Medulla oblongata (tissue), 1 donor: ENCODE results near the gene AKT2.
A peak's percentile ranks its signal among the peaks of the same experiment; 100 is the strongest.

Experiments
- DNase-seq: peaks from one replicate; pipeline ENCODE4 v3.0.0-alpha.2; 2015; ENCODE audit errors: extremely low spot score

The AKT2 gene

GRCh38 chr19:40252395-40252794, 32.8 kb downstream of the AKT2 start:
- DNase-seq: no peak

DNA sequence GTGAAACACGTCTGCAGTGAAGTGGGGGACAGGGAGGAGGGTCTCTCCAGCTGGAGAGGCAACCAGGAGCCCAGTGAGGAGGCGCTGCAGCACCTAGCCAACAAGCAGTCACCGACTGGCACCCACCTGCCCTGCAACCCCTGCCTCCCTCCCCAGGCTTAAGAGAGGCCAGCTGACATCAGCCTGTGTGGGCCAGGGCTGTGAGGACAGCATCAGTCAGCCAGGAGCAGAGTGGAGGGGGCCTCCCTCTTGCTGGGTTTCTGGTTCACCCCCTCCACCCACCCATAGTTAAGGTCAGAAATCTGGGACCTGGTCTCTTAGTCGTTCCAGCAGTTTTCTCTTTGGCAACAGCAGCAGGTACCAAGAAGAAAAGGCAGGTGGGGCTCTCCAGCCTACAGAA, 33.2 kb downstream of the AKT2 start:
- no peak for DNase-seq

- DNase-seq: no peak
Observed at GRCh38 chr19:40251244-40251643, 33.9 kb downstream of the AKT2 start.

- DNase-seq: no peak
Observed at GRCh38 chr19:40249781-40250180, 35.4 kb downstream of the AKT2 start.

DNA sequence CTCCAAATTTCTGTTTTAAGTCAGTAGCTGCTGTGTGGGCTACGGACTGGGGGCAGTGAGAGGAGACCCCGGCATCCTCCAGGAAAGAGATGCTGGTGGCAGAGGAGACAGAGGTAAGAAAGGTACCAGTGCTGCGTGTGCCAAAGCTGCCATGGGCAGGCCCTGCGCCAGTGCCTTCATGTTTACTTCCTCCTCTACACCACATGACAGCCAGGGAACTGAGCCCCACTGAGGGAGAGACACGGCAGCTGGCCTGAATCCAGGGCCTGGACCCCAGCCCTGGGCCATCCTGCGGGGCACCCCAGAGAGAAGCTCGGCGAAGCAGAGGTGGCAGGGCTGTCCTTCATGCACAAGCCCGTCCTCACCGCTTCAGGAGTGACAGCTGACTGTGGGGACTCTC, 35.9 kb downstream of the AKT2 start:
- DNase-seq: no peak

DNA sequence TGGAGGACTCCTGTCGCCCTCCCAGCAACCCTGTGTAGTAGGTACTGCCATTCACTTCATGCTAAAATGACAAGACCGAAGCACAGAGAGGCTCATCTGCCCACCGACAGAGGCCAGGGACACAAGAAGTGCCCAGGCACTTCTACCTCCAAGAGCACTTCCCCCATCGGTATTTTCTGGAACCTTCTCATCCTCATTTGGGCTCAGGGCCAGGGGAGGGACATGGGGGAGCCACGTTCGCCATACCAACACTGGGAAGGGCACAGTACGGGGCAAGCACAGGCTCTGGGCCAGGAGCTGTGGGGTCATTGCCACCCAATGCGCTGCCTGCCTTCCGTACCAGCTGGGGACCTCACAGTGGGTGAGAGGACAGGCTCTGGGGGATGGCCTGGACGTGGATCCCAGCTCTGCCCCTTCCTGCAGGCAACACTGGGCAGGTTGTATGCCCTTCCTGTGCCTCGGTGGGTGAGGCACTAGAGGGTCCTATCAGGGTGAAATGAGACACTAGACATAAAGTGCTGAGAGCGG, 37.3 kb downstream of the AKT2 start:
- DNase-seq: no peak

DNA sequence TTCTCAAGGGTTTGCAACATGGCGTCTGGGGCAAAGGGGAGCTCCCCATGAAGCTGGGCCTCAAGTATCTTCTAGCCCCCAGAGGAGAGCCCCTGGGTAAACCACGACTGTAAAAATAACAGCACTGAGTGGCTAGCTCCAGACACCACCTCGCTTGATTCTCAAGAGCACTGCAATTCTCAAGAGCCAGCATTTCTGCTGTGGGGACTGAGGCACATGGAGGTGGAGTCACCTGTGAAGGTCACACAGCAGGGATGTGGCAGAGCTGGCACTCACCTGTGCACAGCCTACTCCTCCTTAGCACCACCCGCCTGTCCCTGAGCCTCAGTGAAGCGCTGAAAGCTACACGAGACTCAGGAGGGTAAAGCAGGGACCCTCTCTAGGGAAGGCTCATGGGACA, 38.0 kb downstream of the AKT2 start:
- no peak for DNase-seq

DNA sequence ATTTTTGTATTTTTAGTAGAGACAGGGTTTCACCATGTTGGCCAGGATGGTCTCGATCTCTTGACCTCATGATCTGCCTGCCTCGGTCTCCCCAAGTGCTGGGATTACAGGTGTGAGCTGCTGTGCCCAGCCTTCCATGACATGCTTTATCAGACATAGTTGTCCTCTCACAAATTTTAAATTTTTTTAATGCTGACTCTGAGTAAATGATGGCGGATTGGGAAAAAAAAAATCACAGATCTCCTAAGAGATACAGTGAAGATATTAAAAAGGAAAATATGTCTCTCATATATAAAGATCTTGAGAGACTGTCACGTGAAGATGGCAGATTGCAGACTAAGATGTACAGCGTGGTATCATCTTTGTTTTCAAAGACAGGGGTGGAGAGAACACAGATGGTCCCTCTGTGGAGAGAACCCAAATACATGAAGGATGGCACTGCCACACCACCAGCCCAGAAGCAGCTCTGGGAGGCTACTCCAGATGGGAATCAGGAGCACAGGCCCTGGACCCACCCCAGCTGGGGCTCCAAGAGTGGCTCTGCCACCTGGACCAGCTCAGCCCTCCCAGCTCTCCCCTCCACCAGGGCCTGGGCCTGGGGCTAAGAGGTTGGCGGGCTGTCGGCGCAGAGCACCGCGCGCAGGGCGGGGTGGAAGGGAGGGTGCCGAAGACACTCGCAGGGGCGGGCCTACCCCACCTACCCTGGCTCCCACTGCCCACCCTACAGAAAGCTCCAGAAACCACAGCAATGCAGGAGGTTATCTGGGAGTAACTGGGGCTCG, 38.7 kb downstream of the AKT2 start:
- no peak for DNase-seq

DNA sequence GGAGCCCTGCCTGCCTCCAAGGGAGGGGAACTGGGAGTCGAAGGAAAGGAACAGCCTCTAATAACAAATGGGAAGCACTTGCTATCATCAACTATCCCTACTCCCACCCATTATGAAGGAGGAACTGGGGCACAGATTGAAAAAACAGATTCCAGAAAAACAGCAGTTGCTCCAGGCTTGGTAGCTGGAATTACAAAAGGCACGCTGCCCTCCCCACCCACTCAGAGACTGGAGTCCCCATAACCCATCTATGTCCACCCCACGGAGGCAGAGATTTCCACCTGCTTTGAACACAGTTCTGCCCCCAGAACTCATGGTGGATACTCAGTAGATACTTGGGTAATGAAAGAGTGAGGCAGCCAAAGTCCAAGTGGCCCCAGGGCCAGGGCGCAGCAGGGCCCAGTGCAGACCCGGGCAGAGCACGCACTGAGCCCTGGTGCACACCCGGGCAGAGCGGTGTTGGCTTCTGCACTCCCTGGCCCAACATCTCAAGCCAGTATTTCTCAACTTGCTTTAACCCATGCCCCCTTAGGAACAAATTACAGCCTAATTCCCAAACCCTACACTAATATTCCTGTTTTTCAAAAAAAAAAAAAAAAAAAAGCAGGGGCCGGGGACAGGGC, 39.5 kb downstream of the AKT2 start:
- no peak for DNase-seq

- DNase-seq: no peak
Observed at GRCh38 chr19:40244579-40245317, 40.4 kb downstream of the AKT2 start.

DNA sequence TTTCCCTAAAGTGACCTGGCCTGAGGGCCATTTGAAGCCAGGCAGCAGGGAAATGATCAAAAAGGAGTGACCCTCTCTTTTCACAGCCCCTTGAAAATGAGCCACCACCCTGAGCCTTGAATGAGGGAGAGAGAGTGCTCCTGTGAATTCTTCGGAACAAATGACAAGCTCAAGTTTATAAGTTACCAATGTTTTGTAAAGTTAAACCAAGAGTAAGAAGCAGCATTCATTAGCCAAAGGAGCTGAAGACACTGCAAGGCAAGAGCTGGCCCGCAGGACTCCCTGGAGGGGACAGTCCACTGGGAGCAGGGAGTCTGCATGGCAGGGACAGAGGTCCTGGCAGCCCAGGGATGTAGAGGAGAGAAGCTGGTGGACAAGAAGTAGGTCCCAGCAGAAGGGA, 42.0 kb downstream of the AKT2 start:
- no peak for DNase-seq

- DNase-seq: no peak
Observed at GRCh38 chr19:40242480-40242879, 42.7 kb downstream of the AKT2 start.

DNA sequence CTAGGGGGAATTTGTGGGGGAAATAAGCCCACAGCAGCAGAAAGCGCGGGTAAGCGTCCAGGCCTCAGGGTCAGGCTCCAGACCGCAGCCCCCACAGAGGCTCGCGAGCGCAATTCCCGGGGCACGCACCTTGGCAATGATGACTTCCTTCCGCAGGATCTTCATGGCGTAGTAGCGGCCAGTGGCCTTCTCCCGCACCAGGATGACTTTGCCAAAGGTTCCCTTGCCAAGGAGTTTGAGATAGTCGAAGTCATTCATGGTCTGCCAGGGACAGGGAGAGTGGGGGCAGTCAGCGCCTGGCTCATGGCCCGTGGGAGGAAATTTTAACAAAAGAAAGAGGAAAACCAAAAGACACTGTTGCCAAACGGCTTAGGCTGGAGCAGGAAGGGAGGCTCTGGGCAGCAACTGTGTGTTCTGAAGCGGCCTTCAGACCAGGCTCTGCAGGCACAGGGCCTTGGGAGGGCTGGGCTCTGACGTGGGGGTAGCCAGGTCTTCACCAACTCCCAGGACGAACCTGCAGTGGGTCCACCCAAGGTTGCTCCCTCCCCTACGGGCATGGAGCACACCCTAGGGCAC, 43.2 kb downstream of the AKT2 start:
- peak; percentile 93 for DNase-seq

GRCh38 chr19:40241125-40241808, 43.9 kb downstream of the AKT2 start:
- DNase-seq: no peak

- DNase-seq: no peak
Observed at GRCh38 chr19:40240332-40240731, 44.8 kb downstream of the AKT2 start.

DNA sequence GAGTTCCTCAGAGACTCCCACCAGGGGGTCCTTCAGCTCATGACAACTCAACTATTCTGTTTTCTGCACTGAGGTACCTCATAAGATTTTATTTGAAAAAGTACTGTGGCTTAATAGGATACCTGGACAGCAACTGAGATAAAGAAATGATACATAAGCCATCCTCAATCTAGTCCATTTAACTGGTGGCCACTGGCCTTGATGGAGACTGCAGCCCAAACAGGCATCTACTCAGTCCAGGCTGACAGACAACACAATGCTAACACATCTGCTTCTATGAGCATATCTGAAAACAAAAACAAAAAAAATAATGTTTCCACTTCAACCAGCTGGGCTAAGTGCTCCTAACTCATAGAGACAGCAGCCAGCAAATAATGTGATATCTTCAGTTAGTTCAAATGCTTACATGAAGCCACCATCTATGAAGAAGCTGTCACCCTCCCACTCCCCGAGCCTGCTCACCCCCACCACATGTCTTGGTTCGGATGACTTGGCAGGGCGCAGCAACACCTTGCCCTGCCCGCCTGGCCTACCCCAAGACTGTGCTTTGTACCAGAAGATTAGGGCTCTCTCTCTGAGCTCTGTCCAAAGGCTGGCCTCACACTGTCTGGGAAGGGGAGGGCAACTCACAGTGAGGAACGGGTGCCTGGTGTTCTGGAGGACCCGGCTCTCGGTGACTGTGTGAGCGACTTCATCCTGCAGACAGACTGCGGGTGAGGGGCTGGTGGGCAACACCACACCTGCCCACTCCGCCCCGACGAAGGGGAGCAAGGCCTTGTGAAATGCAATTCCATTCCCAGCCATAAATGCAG, 45.5 kb downstream of the AKT2 start:
- DNase-seq: no peak

- DNase-seq: no peak
Observed at GRCh38 chr19:40238775-40239174, 46.4 kb downstream of the AKT2 start.

GRCh38 chr19:40237791-40238190, 47.4 kb downstream of the AKT2 start:
- no peak for DNase-seq

- no peak for DNase-seq
Observed at GRCh38 chr19:40236366-40236765, 48.8 kb downstream of the AKT2 start.

DNA sequence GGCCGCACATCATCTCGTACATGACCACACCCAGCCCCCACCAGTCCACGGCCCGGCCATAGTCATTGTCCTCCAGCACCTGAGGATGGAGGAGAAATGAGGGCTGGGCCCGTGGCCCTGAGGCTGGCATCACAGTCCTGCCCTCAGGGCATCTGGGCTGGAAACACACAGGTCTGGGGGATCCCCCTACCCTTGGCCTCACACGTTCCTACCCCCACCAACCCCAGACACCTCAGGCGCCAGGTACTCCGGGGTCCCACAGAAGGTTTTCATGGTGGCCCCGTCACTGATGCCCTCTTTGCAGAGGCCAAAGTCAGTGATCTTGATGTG, 49.2 kb downstream of the AKT2 start:
- DNase-seq: no peak
